ENCODE data around the gene KSR2. TPM values are rescaled to one million over a fixed set of nuclear protein-coding genes. Genes with fewer than 3 reads are reported as not detected.
"Not testable (repeated sequence)": the region's sequence is repeated elsewhere in the genome, so short reads cannot be mapped to it uniquely, and the experiment has no call there.

Gene KSR2
- total RNA-seq, 1 donor from 2014 or later: 0.25 TPM

- TF ChIP-seq CTCF (IDR thresholded peaks at IDR 0.05) (no peak), POLR2A (IDR thresholded peaks at IDR 0.05) (no peak), POLR2AphosphoS5 (IDR thresholded peaks at IDR 0.05; ENCODE audit: insufficient read depth in 1 of 2, low read depth in 1 of 2) (no peak)
- Histone ChIP-seq H3K4me1 (no peaks in the 10 kb centered on the region), H3K36me3 (no peaks in the 10 kb centered on the region), H3K27ac (no peak overlapping the region), H3K4me3 (no peak overlapping the region), H3K9me3 (no peaks in the 10 kb centered on the region), H3K27me3 (no peaks in the 10 kb centered on the region)
- DNase-seq (ENCODE audit: extremely low spot score in 2 of 2): no peak
- intact Hi-C loops (cut with DNase I): no loop called here
Observed at GRCh38 chr12:117865505-117865904, 103.3 kb downstream of the KSR2 start.

DNA sequence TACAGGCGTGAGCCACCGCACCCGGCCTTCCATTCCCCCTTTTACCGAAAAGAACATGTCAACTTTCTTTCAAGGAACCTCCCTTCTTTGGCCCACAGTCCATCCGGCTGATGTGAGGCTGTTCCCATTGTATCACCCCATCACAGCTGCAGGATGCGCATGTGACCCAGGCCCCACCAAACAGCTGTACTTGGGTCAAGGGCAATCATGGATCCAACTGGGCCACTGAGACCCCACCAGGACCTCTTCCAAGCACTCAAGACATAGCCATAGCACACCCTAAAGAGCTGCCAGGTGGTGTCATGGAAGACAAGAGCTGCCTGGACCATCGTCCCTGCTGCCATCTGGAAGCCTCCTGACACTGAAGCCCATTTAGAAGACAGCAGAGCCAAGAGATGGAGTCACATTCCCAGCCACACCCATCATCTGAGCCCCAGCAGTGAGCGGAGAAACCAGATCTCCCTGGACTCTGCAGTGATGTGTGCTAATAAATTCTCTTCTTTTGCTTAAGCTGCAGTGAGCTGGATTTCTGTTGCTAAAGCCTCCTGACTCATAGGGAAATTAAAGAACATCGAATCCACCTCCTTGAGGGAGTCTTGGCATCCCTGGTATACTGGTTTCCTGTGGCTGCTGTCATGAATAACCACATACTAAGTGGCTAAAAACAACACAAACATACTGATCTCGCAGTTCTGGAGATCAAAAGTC, 105.6 kb downstream of the KSR2 start:
- Histone ChIP-seq H3K9me3 (no peaks in the 10 kb centered on the region), H3K4me3 (no peak overlapping the region), H3K4me1 (no peaks in the 10 kb centered on the region), H3K27me3 (no peaks in the 10 kb centered on the region), H3K36me3 (no peaks in the 10 kb centered on the region), H3K27ac (no peak overlapping the region)
- no peak for DNase-seq (ENCODE audit: extremely low spot score in 2 of 2)
- TF ChIP-seq CTCF (IDR thresholded peaks at IDR 0.05): no peak
- TF ChIP-seq POLR2AphosphoS5 (IDR thresholded peaks at IDR 0.05; ENCODE audit: insufficient read depth in 1 of 2, low read depth in 1 of 2): peak in 1 of 2 donors; percentile 38
- TF ChIP-seq POLR2A (IDR thresholded peaks at IDR 0.05): no peak
- intact Hi-C loops (cut with DNase I): no loop called here

DNA sequence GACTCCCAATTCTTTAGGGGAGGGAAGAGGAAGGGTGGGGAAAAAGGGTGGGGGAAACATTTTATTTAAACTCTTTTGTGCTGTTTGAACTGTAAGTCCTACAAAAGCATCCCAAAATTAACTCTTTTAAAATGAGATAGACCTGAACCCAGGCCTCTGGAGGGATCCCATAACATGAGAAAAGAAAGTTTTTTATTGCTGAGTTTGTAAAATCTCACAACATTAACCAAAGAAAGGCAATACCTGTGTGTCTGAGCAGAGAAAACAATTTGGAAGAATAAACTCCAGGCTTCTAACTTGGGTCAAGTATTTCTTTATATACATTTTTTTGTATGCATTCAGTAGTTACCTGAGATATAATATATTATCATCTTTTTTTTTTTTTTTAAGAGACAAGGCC, 107.1 kb downstream of the KSR2 start:
- no peak overlapping the region for H3K4me3 ChIP-seq
- no peaks in the 10 kb centered on the region for H3K4me1 ChIP-seq
- intact Hi-C loops (cut with DNase I): no loop called here
- H3K27ac ChIP-seq: no peak overlapping the region
- DNase-seq (ENCODE audit: extremely low spot score in 2 of 2): no peak
- no peaks in the 10 kb centered on the region for H3K9me3 ChIP-seq
- no peaks in the 10 kb centered on the region for H3K36me3 ChIP-seq
- TF ChIP-seq POLR2AphosphoS5 (IDR thresholded peaks at IDR 0.05; ENCODE audit: insufficient read depth in 1 of 2, low read depth in 1 of 2) (no peak), CTCF (IDR thresholded peaks at IDR 0.05) (no peak), POLR2A (IDR thresholded peaks at IDR 0.05) (no peak)
- no peaks in the 10 kb centered on the region for H3K27me3 ChIP-seq

GRCh38 chr12:117860787-117861290, 108.0 kb downstream of the KSR2 start:
- not testable (repeated sequence) for H3K4me3 ChIP-seq, H3K27me3 ChIP-seq

GRCh38 chr12:117860111-117860510, 108.7 kb downstream of the KSR2 start:
- TF ChIP-seq POLR2A (IDR thresholded peaks at IDR 0.05): no peak
- no peak for TF ChIP-seq CTCF (IDR thresholded peaks at IDR 0.05)
- TF ChIP-seq POLR2AphosphoS5 (IDR thresholded peaks at IDR 0.05; ENCODE audit: insufficient read depth in 1 of 2, low read depth in 1 of 2): no peak
- no peaks in the 10 kb centered on the region for H3K27me3 ChIP-seq
- no peak overlapping the region for H3K27ac ChIP-seq
- no peaks in the 10 kb centered on the region for H3K4me1 ChIP-seq
- no peak overlapping the region for H3K4me3 ChIP-seq
- intact Hi-C loops (cut with DNase I): no loop called here
- no peak for DNase-seq (ENCODE audit: extremely low spot score in 2 of 2)
- H3K9me3 ChIP-seq: no peaks in the 10 kb centered on the region
- no peaks in the 10 kb centered on the region for H3K36me3 ChIP-seq

More at GRCh38 chr12:117860787-117861290, 108.0 kb downstream of the KSR2 start:
- intact Hi-C loops (cut with DNase I); H3K4me1 ChIP-seq; H3K27ac ChIP-seq; H3K9me3 ChIP-seq; DNase-seq (ENCODE audit: extremely low spot score in 2 of 2); H3K36me3 ChIP-seq: not testable (repeated sequence)
